ENCODE data around the gene KRT81.
"Not testable (repeated sequence)": the region's sequence is repeated elsewhere in the genome, so short reads cannot be mapped to it uniquely, and the experiment has no call there.

Gene KRT81

GRCh38 chr12:52316701-52317100 is 25.4 kb upstream of the KRT81 start:
- no peak for DNase-seq

GRCh38 chr12:52316290-52316689 is 25.0 kb upstream of the KRT81 start:
- no peak for DNase-seq

- DNase-seq = not testable (repeated sequence)
Measured at GRCh38 chr12:52315721-52316120, 24.4 kb upstream of the KRT81 start.

- no peak for DNase-seq
Measured at GRCh38 chr12:52314511-52314910, 23.2 kb upstream of the KRT81 start.

- DNase-seq = no peak
Measured at GRCh38 chr12:52313926-52314325, 22.6 kb upstream of the KRT81 start.

GRCh38 chr12:52313461-52313860 is 22.1 kb upstream of the KRT81 start:
- DNase-seq = no peak

- DNase-seq = no peak
Measured at GRCh38 chr12:52312086-52312485, 20.8 kb upstream of the KRT81 start.

- DNase-seq = no peak
Measured at GRCh38 chr12:52311285-52311648, 19.9 kb upstream of the KRT81 start.

- no peak for DNase-seq
Measured at GRCh38 chr12:52310622-52311284, 19.4 kb upstream of the KRT81 start.

GRCh38 chr12:52308806-52309425 is 17.6 kb upstream of the KRT81 start:
- no peak for DNase-seq

GRCh38 chr12:52307836-52308805 is 16.8 kb upstream of the KRT81 start:
- peak; percentile 25 for DNase-seq

GRCh38 chr12:52306731-52307130 is 15.4 kb upstream of the KRT81 start:
- no peak for DNase-seq

- no peak for DNase-seq
Measured at GRCh38 chr12:52305921-52306705, 14.8 kb upstream of the KRT81 start.

- not testable (repeated sequence) for DNase-seq
Measured at GRCh38 chr12:52304941-52305411, 13.6 kb upstream of the KRT81 start.

- DNase-seq = not testable (repeated sequence)
Measured at GRCh38 chr12:52302242-52302914, 11.0 kb upstream of the KRT81 start.

GRCh38 chr12:52301721-52302120 is 10.4 kb upstream of the KRT81 start:
- DNase-seq = not testable (repeated sequence)

GRCh38 chr12:52300796-52301691 is 9.7 kb upstream of the KRT81 start:
- no peak for DNase-seq

- no peak for DNase-seq
Measured at GRCh38 chr12:52298677-52299190, 7.4 kb upstream of the KRT81 start.

GRCh38 chr12:52296572-52297215 is 5.4 kb upstream of the KRT81 start:
- no peak for DNase-seq

GRCh38 chr12:52295663-52296062 is 4.3 kb upstream of the KRT81 start:
- DNase-seq = no peak

Data from activated CD8-positive, alpha-beta memory T cell treated with anti-CD3 and anti-CD28 coated beads, Interleukin-2, amount 50 U/mL, for 4 hours (primary cell).